Measurements from ENCODE around the gene ADARB1.

DNA sequence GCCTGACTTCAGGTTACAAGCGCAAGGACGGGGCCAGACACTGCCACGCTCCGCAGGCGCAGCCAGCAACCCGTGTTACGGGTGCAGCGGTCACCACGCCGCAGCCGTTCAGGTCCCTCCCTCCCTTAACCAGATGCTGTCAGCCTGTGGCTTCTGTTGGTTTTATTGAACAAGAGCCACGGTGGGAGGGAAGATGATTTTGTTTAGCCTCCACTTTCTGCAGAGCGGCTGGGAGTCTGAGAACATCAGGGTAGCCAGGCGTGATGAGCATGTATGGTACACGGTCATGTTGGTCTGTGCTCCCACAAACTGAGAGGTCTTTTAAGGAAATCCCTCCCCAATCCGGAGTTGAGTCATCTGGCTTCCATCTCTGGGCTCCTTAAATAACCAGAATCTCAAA lies 18.5 kb upstream of the ADARB1 start:
- TF ChIP-seq, protein P1, sequence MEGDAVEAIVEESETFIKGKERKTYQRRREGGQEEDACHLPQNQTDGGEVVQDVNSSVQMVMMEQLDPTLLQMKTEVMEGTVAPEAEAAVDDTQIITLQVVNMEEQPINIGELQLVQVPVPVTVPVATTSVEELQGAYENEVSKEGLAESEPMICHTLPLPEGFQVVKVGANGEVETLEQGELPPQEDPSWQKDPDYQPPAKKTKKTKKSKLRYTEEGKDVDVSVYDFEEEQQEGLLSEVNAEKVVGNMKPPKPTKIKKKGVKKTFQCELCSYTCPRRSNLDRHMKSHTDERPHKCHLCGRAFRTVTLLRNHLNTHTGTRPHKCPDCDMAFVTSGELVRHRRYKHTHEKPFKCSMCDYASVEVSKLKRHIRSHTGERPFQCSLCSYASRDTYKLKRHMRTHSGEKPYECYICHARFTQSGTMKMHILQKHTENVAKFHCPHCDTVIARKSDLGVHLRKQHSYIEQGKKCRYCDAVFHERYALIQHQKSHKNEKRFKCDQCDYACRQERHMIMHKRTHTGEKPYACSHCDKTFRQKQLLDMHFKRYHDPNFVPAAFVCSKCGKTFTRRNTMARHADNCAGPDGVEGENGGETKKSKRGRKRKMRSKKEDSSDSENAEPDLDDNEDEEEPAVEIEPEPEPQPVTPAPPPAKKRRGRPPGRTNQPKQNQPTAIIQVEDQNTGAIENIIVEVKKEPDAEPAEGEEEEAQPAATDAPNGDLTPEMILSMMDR (IDR thresholded peaks at IDR 0.05; ENCODE audit: insufficient read depth, low read length, poor library complexity, severe bottlenecking) = no peak
- TF ChIP-seq EZH2phosphoT487 (conservative IDR thresholded peaks at IDR 0.05; ENCODE audit: low read length) = no peak

All from SU-DHL-6 (cell line).